Suppressor macrophage treated with lipopolysaccharide for 1 hour (primary cell): Measurements from ENCODE around the gene CCDC88A.
"Not testable (repeated sequence)": the region's sequence is repeated elsewhere in the genome, so short reads cannot be mapped to it uniquely, and the experiment has no call there.

Experiments used
- DNase-seq, 3 donors: peaks; one replicate each; pipeline ENCODE4 v3.0.0-alpha.2; 2020 to 2022

CCDC88A gene, protein sequence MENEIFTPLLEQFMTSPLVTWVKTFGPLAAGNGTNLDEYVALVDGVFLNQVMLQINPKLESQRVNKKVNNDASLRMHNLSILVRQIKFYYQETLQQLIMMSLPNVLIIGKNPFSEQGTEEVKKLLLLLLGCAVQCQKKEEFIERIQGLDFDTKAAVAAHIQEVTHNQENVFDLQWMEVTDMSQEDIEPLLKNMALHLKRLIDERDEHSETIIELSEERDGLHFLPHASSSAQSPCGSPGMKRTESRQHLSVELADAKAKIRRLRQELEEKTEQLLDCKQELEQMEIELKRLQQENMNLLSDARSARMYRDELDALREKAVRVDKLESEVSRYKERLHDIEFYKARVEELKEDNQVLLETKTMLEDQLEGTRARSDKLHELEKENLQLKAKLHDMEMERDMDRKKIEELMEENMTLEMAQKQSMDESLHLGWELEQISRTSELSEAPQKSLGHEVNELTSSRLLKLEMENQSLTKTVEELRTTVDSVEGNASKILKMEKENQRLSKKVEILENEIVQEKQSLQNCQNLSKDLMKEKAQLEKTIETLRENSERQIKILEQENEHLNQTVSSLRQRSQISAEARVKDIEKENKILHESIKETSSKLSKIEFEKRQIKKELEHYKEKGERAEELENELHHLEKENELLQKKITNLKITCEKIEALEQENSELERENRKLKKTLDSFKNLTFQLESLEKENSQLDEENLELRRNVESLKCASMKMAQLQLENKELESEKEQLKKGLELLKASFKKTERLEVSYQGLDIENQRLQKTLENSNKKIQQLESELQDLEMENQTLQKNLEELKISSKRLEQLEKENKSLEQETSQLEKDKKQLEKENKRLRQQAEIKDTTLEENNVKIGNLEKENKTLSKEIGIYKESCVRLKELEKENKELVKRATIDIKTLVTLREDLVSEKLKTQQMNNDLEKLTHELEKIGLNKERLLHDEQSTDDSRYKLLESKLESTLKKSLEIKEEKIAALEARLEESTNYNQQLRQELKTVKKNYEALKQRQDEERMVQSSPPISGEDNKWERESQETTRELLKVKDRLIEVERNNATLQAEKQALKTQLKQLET (N-terminal part only)

DNA sequence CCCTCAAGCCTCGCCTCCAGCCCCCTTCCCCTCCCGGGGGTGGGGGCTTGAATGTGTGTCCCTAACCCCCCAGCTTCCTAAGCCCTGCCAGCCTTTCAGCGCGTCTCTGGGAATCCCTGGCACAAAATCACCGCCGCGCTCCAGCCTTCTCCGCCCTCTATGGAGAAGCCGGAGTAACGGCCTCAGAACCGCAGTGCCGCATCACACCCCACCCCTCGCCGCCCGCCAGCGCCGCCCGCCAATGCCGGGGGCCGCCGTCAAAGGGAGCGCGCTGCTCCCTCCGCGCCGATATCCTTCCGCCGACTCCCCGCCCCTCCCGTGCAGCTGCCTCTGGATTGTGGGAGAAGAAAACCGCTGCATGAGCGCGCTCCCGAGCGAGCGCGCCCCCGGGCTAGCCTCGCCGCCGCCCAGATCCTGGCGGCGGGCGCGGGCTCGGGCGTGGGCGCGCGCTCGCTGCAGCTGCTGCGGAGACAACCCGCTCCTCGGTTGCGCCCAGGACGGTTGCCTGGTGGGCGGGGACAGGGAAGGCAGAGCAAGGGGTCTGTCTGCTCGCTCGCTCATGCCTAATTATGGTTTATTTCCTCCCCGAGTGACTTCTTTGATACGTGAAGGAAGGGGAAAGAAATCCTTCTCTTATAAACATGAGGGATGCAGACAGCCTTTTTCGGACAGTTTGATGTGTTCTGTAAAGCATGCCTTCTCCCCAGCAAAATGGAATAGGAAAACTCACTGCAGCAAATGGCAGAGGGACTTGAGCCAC, at the start of gene CCDC88A:
TSS of gene CCDC88A (minus strand) at position 178 of the 760 bp plus-strand sequence. CDS start 777 bp downstream, outside the sequence.
- DNase-seq = peak; percentile 92 to 98 (median 96)

DNA sequence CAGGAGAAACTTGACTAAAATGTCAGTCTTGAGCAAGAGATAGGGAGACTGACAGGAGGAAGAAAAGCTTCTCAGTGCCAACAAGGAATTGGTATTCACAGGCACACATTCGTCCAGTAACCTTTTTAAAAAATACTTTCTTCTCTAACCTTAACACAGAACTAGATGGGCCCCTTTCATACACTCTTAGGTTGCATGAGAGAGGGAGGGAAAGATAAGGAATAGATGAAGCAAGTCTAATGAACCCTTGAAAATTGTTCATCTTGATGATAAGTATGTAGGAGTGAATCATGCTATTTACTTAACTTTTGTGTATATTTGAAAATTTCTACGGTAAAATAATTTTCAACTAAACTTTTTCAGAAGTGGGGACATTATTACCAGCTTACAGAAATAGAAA, 42.0 kb upstream of the CCDC88A start:
- DNase-seq = no peak

DNA sequence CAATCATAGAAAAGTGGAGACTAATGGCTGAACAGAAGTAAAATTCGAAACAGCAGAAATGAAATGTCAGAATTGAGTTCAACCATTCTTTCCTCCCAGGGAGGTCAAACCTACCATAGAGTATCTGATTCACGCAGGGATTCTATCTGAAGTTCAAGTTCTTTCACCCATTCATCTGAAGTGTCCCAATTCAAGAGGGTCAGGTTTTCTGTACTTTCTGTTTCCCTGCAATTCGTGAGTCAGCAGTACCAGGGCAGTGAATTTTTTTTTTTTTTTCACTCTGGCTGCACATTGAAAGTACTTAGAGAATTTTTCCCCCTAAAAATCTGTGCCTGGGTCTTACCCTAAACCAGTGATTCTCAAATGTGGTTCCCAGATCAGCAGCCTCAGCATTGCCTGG, 40.9 kb upstream of the CCDC88A start:
- peak; percentile 59 to 68 (median 61) for DNase-seq

DNA sequence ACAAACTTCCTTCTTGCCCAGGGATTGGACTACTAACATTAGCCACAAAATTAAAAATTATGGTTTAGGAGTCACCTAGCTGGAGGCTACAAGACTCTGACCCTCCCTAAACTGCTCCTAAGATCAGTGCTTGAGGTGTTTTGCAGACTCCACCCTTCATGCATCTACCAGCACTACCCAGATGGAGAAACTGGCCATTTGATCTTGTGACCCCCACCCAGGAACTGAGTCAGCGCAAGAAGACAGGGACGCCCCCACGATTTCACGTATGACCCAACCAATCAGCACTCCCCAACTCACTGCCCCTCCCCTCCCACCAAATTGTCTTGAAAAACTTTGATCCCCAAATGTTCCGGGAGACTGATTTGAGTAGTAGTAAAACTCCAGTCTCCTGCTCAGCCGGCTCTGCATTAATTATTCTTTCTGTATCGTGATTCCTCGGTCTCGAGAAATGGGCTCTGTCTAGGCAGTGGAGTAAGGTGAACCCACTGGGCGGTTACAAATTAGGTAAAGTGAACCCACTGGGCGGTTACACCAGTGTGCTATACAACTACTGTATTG, 40.1 kb upstream of the CCDC88A start:
- DNase-seq = peak in 2 of 3 donors; percentile 9 to 31

DNA sequence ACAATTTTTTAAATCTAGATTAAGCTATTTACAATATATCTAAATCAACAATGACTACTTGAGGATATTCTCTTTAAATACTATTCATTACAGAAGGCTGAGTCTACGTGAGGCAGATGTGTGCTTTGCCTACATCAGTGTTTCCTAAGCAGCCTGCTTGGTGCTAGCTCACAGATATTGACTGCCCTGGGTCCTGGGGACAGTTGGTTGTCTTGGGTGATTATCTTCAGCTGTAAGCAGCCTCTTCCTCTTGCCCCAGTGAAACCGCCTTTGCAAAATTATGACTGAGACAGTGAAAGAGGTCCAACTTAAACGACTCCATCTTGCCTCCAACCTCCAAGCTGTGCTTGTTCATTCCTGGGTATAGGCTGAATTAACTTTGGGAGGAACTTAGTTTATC, 39.6 kb upstream of the CCDC88A start:
- no peak for DNase-seq

DNA sequence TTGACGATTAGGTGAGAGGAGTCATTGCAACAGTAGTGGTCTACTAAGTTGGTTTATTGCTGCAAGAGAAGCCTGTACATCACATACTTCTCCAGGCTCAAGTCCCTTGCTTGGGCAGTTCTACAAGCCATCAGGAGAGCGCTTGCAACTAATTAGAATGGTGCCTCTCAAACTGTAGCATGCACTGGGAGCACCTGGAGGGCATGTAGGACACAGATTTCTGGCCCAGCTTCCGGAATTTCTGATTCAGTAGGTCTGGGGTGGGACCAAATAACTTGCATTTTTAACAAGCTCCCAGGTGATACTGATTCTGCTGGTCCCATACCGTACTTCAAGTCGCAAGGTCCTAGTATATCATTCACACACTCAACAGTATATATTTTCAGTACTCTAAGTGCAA, 34.5 kb upstream of the CCDC88A start:
- no peak for DNase-seq

DNA sequence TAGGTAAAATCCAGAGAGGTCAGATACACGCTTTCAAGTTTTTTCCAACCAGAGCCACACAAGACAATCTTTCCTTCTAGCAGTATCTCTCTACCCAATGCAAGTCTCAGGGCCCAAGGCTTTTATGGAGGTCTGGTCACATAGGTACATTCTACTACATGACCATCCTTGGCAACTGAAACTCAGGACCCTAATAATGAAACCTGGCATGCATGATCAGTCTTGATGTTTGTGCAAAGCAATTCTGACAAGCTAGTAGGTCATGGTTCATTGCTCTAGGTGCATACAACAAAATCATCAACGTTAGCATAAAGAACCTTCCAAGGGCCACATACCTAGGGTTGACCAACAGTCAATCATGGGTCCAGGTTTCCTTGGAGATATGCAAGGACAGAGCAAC, 33.2 kb upstream of the CCDC88A start:
- no peak for DNase-seq

DNA sequence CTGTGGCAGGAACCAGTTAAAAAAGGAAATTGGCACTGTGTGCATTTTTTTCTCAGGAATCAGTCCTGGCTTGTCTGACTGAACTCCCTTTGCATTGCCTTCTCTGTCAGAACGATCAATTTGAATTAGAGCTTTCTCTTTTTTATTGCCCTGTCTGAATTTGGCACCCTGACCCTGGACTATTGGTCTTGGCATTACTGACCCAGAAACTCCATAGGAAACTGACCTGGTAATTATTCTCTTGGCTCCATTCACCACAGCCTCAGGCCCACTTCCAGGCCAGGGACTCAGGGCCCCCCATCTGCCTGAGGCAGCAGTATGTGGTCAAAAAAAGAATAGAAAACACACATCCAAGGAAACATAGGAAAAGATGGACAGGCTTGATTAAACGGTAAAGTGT, 32.0 kb upstream of the CCDC88A start:
- no peak for DNase-seq

DNA sequence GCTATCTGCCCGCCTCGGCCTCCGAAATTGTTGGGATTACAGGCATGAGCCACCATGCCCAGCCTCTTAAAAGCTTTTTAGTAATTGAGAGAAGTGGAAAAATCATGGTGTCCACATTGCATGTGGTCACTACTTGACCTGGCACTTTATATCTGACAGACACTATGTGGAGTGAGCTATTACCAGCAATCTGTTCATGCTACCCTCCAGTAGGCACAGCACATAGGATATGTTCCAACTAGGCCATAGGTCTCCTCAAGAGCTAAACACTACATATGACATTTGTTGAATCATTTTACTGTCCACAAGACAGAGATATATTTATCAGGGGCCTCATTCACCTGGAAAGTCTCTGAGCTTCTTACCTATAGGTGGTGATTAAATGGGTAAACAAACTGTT, 30.4 kb upstream of the CCDC88A start:
- DNase-seq = not testable (repeated sequence)

DNA sequence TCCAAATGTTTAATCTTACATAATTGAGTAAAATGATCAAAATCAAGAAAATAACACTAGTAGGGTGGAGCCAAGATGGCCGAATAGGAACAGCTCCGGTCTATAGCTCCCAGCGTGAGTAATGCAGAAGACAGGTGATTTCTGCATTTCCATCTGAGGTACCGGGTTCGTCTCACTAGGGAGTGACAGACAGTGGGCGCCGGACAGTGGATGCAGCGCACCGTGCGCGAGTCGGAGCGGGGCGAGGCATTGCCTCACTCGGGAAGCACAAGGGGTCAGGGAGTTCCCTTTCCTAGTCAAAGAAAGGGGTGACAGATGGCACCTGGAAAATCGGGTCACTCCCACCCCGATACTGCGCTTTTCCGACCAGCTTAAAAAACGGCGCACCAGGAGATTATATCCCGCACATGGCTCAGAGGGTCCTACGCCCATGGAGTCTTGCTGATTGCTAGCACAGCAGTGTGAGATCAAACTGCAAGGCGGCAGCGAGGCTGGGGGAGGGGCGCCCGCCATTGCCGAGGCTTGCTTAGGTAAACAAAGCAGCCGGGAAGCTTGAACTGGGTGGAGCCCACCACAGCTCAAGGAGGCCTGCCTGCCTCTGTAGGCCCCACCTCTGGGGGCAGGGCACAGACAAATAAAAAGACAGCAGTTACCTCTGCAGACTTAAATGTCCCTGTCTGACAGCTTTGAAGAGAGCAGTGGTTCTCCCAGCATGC, 22.5 kb upstream of the CCDC88A start:
- DNase-seq = not testable (repeated sequence)

DNA sequence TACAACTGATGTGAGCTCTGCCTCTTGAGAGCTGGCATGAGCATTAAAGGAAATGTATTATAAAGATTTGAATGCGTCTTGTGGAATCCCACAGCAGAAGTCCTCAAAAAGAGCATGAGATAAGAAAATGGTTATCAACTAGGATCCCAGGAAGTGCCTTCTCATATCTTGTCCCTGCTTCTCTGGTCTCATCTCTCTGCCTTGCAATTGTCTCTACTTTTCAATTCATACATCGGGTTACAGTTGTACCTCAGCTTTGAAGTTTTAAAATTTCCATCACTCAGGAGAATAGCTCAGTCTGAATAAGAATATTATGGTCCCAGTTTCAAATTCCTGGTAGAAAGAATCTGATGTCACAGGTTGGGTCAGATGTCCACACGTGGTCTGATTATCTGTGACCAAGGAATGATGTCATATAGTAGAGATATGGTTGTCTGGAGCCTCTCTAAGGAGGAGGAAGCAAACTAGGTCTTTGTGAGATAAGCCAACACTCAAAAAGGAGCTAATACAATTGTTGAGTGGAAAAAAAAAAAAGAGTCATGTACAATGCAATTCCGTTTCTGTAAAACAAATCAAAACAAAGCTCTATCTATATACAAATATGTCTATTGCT, 21.7 kb upstream of the CCDC88A start:
- no peak for DNase-seq

DNA sequence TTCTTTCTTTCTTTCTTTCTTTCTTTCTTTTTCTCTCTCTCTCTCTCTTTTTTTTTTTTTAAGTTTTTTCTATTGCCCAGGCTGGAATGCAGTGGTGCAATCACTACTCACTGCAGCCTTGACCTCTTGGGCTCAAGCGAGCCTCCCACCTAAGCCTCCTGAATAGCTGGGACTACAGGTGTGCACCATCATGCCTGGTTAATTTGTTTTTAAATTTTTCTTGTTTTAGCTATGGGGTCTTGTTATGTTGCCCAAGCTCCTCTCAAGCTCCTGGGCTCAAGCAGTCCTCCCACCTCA, 19.4 kb upstream of the CCDC88A start:
- DNase-seq = no peak

DNA sequence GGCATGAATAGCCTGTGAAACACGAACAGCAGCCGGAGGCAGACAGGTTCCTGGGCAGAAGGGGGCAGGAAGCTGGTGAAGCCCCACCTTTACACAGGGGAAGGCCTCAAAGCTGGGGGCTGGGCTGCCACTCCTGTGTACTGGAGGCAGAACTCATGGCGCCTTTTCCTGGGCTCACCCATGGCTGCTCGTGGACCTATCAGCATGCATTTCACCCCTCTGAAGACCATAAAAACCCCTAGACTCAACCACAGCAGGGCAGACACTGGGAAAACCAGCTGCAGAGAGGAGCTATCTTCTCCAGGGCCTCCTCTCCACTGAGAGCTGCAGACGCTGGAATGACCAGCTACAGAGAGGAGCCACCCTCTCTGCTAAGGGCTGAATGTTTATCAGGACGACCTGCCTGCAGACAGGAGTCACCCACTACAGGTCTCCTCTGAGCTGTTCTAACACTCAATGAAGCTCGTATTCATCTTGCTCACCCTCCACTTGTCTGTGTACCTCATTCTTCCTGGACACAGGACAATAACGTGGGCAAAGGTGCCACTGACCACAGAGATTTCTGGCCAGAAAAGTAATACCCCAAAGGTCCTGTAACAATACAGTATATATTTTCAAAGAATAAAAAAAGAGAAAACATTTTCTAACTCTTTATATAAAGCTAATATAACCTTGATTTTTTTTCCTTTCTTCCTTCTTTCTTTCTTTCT, 18.9 kb upstream of the CCDC88A start:
- no peak for DNase-seq

DNA sequence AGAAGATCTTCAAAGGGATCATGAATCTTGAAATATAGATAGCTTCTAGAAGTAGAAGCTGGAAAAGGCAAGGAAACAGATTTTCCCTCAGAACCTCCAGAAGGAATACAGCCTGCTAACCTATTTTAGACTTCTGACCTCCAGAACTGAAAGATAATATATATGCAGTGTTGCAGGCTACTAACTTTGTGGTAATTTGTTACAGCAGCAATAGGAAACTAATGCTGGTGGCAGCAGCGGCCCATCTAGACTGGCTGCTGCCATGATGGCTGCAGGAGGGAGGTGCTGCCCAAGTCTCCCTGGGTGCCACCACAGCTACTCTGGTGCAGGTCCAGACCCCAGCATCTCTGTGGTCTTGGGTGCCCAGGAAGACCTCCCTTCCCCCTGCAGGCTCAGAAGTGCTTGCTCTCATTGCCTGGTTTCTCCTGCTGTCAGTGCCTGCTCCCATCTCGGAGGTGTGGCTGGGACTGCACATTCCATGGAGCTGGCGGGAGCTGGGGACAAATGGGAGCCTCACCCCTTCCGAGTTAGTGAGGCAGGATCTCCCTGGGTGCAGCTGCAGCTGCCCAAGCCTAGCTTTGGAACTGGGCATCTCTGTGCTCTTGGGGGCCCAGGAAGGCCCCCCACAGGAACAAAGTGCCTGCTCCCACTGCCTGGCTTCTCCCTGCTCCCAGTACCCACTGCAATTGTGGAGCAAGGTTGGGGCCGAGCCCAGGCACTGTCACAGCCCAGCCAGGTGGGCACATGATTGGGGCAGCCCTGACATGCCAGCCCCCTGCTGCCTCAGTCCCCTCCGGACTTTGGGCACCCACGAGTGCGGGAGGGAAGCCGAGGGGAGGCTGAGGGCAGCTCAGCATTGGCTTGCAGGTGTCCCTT, 18.1 kb upstream of the CCDC88A start:
- DNase-seq = no peak

DNA sequence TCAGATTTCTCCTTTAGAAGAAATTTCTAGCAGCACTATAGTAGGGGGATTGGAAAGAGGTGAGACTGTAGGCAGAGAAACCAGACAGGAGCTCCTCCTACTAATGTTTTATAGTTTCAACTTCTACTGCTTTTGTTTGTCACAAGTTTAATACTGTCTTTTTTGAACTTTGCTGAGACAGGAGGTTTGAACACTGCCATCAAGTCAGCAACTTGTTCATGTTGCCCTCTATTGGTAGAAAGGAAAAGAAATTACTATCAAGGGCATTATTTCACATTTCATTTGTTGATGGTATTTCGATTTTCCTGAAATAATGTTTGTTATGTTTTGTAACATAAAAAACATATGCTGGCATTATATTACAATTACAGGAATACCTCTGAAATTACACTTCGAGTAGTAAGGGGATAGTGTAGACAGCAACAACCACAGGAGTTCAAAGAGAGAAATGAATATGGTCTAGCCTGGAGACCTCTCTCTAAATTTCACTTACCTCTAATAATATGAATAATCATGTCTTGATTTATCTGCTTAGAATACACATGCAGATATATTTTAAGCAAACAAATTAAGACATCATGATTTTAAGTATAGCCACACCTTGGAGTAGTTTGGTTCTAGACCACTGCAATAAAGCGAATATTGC, 12.4 kb upstream of the CCDC88A start:
- DNase-seq = peak; percentile 50 to 77 (median 67)

DNA sequence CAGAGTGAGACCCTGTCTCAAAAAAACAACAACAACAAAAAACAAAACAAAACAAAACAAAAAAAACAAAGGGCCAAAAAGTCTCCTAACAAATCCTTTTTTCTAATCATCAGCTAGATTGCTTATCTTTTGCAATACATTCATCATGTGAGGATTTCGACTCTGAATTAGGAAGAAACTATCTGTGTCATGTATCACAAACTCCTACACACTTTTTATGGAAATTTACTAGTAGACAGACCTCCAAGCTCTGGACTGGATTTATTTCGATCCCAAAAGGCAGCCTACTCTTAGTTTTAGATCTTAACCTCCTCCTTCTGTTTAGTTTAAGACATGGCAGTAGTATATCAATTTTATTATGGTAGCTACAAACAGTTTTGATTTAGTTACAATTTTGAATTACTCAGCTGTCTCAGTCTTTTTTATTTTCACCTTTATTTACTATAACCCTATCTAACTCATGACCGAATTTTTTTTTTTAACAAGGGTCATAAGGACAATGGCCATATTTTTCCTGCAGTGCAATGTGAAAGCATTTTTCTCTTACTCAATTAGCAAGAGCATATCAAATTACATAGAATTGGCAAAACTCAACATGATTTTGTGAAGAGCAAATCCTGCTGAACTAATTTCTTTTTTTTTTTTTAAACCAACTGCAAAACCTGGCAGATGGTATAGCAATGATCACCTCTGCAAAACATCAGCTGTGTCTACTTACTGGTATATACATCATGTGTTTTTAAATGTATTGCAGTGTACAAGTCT, 10.7 kb upstream of the CCDC88A start:
- peak; percentile 30 to 78 (median 78) for DNase-seq

DNA sequence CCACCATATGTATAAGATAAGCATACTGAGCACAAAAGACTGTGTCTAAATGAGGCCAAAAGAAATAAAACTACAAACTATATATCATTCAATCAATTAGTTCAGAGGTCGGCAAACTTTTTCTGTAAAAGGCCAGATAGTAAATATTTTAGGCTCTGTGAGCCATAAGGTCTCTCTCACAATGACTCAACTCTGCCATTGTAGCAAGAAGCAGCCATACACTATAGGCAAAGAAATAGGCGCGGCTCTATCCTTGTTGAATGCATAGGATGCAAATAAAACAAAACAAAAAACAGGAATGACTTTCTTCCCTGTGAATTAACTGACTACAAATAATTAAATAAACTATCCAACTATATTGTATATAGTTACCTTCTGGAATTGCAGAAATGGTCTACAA, 8.6 kb upstream of the CCDC88A start:
- DNase-seq = peak in 1 of 3 donors; percentile 31

DNA sequence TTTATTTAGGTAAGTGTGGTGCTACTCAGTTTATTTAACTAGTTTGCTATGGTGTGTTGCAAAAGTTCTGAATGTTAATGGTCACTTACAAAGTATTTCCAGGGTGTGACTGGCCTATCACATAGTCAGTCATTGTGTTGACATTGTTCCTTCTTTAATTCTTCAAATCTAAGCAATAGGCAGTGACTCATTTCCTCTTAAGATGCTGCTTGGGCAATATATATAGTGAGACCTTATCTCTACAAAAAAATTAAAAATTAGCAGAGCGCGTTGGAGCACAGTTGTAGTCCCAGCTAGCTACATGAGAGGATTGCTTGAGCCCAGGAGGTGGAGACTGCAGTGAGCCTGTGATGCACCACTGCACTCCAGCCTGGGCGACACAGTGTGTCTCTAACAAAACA, 5.8 kb upstream of the CCDC88A start:
- peak; percentile 57 to 92 (median 91) for DNase-seq
